ENCODE measurements around the gene KAT5. TPM values are rescaled to one million over a fixed set of nuclear protein-coding genes. Genes with fewer than 3 reads are reported as not detected.

KAT5 gene
- total and polyA plus RNA-seq, 2 donors, result 53.5 to 104 TPM

Other genes with a start within 250 kb of the KAT5 start
- gene MALAT1, start 213.2 kb upstream of the KAT5 start, total RNA-seq, result 3,158 TPM
- gene MALAT1, start 213.2 kb upstream of the KAT5 start, polyA plus RNA-seq, result 682 TPM
- 41.0 TPM for gene SCYL1, start 187.2 kb upstream of the KAT5 start, total RNA-seq
- gene SCYL1, start 187.2 kb upstream of the KAT5 start, polyA plus RNA-seq, result 68.1 TPM
- 13.3 TPM for gene LTBP3, start 153.9 kb upstream of the KAT5 start, total RNA-seq
- 64.6 TPM for gene LTBP3, start 153.9 kb upstream of the KAT5 start, polyA plus RNA-seq
- 40.7 TPM for gene ZNRD2, start 141.8 kb upstream of the KAT5 start, total RNA-seq
- gene ZNRD2, start 141.8 kb upstream of the KAT5 start, polyA plus RNA-seq, result 38.0 TPM
- gene FAM89B, start 139.7 kb upstream of the KAT5 start, total RNA-seq, result 47.2 TPM
- gene FAM89B, start 139.7 kb upstream of the KAT5 start, polyA plus RNA-seq, result 62.2 TPM
- 19.9 TPM for gene EHBP1L1, start 136.2 kb upstream of the KAT5 start, total RNA-seq
- 66.5 TPM for gene EHBP1L1, start 136.2 kb upstream of the KAT5 start, polyA plus RNA-seq
- gene KCNK7, start 116.5 kb upstream of the KAT5 start, total RNA-seq, result 0.66 TPM
- gene KCNK7, start 116.5 kb upstream of the KAT5 start, polyA plus RNA-seq, result 3.8 TPM
- gene MAP3K11, start 98.0 kb upstream of the KAT5 start, total RNA-seq, result 21.9 TPM
- 61.0 TPM for gene MAP3K11, start 98.0 kb upstream of the KAT5 start, polyA plus RNA-seq
- gene PCNX3, start 96.5 kb upstream of the KAT5 start, total RNA-seq, result 7.4 TPM
- 23.4 TPM for gene PCNX3, start 96.5 kb upstream of the KAT5 start, polyA plus RNA-seq
- 51.9 TPM for gene SIPA1, start 74.2 kb upstream of the KAT5 start, total RNA-seq
- gene SIPA1, start 74.2 kb upstream of the KAT5 start, polyA plus RNA-seq, result 153 TPM
- 17.1 TPM for gene RELA, start 49.3 kb upstream of the KAT5 start, total RNA-seq
- 41.9 TPM for gene RELA, start 49.3 kb upstream of the KAT5 start, polyA plus RNA-seq
- gene RNASEH2C, start 8.5 kb downstream of the KAT5 start, total RNA-seq, result 85.9 TPM
- 49.4 TPM for gene RNASEH2C, start 8.5 kb downstream of the KAT5 start, polyA plus RNA-seq
- 5.3 TPM for gene AP5B1, start 68.7 kb downstream of the KAT5 start, total RNA-seq
- 7.6 TPM for gene AP5B1, start 68.7 kb downstream of the KAT5 start, polyA plus RNA-seq
- 0.47 TPM for gene OVOL1, start 74.8 kb downstream of the KAT5 start, total RNA-seq
- 1.3 TPM for gene OVOL1, start 74.8 kb downstream of the KAT5 start, polyA plus RNA-seq
- gene SNX32, start 121.7 kb downstream of the KAT5 start, total RNA-seq, result 0.38 TPM
- 1.1 TPM for gene SNX32, start 121.7 kb downstream of the KAT5 start, polyA plus RNA-seq
- gene CFL1, start 145.9 kb downstream of the KAT5 start, total RNA-seq, result 1,006 TPM
- 673 TPM for gene CFL1, start 145.9 kb downstream of the KAT5 start, polyA plus RNA-seq
- gene MUS81, start 148.2 kb downstream of the KAT5 start, total RNA-seq, result 46.8 TPM
- gene MUS81, start 148.2 kb downstream of the KAT5 start, polyA plus RNA-seq, result 127 TPM
- gene EFEMP2, start 160.5 kb downstream of the KAT5 start, total RNA-seq, result 11.9 TPM
- 41.8 TPM for gene EFEMP2, start 160.5 kb downstream of the KAT5 start, polyA plus RNA-seq
- gene CTSW, start 167.6 kb downstream of the KAT5 start, total RNA-seq, result 18.5 TPM
- gene CTSW, start 167.6 kb downstream of the KAT5 start, polyA plus RNA-seq, result 4.2 TPM
- 71.0 TPM for gene FIBP, start 176.2 kb downstream of the KAT5 start, total RNA-seq
- gene FIBP, start 176.2 kb downstream of the KAT5 start, polyA plus RNA-seq, result 70.9 TPM
- 30.5 TPM for gene CCDC85B, start 178.4 kb downstream of the KAT5 start, total RNA-seq
- gene CCDC85B, start 178.4 kb downstream of the KAT5 start, polyA plus RNA-seq, result 20.2 TPM
- gene FOSL1, start 188.1 kb downstream of the KAT5 start, total RNA-seq, result 0.14 TPM
- gene FOSL1, start 188.1 kb downstream of the KAT5 start, polyA plus RNA-seq, result 3.8 TPM
- 11.0 TPM for gene C11orf68, start 206.8 kb downstream of the KAT5 start, total RNA-seq
- gene C11orf68, start 206.8 kb downstream of the KAT5 start, polyA plus RNA-seq, result 38.8 TPM
- gene DRAP1, start 207.2 kb downstream of the KAT5 start, total RNA-seq, result 200 TPM
- gene DRAP1, start 207.2 kb downstream of the KAT5 start, polyA plus RNA-seq, result 131 TPM
- 0.09 TPM for gene TSGA10IP, start 233.2 kb downstream of the KAT5 start, total RNA-seq
- 0.05 TPM for gene TSGA10IP, start 233.2 kb downstream of the KAT5 start, polyA plus RNA-seq
- gene SART1, start 249.5 kb downstream of the KAT5 start, total RNA-seq, result 35.4 TPM
- 97.5 TPM for gene SART1, start 249.5 kb downstream of the KAT5 start, polyA plus RNA-seq

All from thymus (tissue), 2 donors.